Common myeloid progenitor, CD34-positive (primary cell): Measurements from ENCODE around the gene BRD1.

ENCODE experiments used
- CTCF ChIA-PET: fragments of 350-600 bp; sonication (Branson Sonifier 250); formaldehyde crosslinking; loops from one replicate; lab custom pipeline; 2021; ENCODE audit warnings: antibody characterized with exemption; lab: Charles Lee
- POLR2A ChIA-PET: fragments of 350-600 bp; sonication (Branson Sonifier 250); formaldehyde crosslinking; loops from one replicate; lab custom pipeline; 2021; ENCODE audit warnings: antibody characterized with exemption; lab: Charles Lee
- DNase-seq, 3 donors: peaks; one replicate each; pipeline versions ENCODE4 v3.0.0 to v3.0.0-alpha.2; 2013
- H3K27ac ChIP-seq, 2 experiments: 1 replicate in 1 of 2; 2 replicates in 1 of 2; pipeline ENCODE4 v1.7.0; 2013; ENCODE audit warnings: inconsistent platforms in 2 of 2, low read length in 2 of 2, mild to moderate bottlenecking in 2 of 2, low read depth in 1 of 2, moderate library complexity in 1 of 2; ENCODE audit not compliant: severe bottlenecking in 2 of 2, insufficient read depth in 1 of 2, poor library complexity in 1 of 2
- H3K27me3 ChIP-seq, 5 experiments: replicated peaks in 2 of 5; 1 replicate in 3 of 5; 2 replicates in 2 of 5; pipeline versions ENCODE4 v1.6.1 to v1.7.0; 2013; ENCODE audit warnings: low read length in 4 of 5, mild to moderate bottlenecking in 2 of 5, moderate library complexity in 2 of 5, inconsistent platforms in 1 of 5; ENCODE audit not compliant: insufficient read depth in 5 of 5, control insufficient read depth in 4 of 5
- H3K36me3 ChIP-seq, 4 experiments: 1 replicate in 2 of 4; 2 replicates in 2 of 4; pipeline versions ENCODE4 v1.6.1 to v1.7.0; 2013; ENCODE audit warnings: low read length in 3 of 4, control low read depth in 1 of 4, mild to moderate bottlenecking in 1 of 4; ENCODE audit not compliant: control insufficient read depth in 4 of 4, insufficient read depth in 4 of 4
- H3K4me1 ChIP-seq, 4 experiments: 1 replicate in 3 of 4; 2 replicates in 1 of 4; pipeline versions ENCODE4 v1.6.1 to v1.7.1; 2013; ENCODE audit warnings: low read length in 3 of 4, mild to moderate bottlenecking in 3 of 4, control low read depth in 1 of 4, inconsistent platforms in 1 of 4, moderate library complexity in 1 of 4; ENCODE audit not compliant: control insufficient read depth in 4 of 4, insufficient read depth in 4 of 4; ENCODE audit errors: control extremely low read depth in 1 of 4
- H3K4me3 ChIP-seq, 7 experiments: 1 replicate in 4 of 7; 2 replicates in 3 of 7; pipeline versions ENCODE4 v1.5.1 to v1.7.0; 2013; ENCODE audit warnings: mild to moderate bottlenecking in 7 of 7, low read length in 6 of 7, moderate library complexity in 6 of 7, inconsistent platforms in 2 of 7, low read depth in 2 of 7, control low read depth in 1 of 7; ENCODE audit not compliant: insufficient read depth in 4 of 7, control insufficient read depth in 1 of 7; ENCODE audit errors: extremely low read depth in 1 of 7
- H3K9me3 ChIP-seq, 5 experiments: 1 replicate in 4 of 5; 2 replicates in 1 of 5; pipeline versions ENCODE4 v1.6.1 to v1.7.1; 2013; ENCODE audit warnings: low read length in 4 of 5, mild to moderate bottlenecking in 2 of 5, inconsistent platforms in 1 of 5, low read depth in 1 of 5, moderate library complexity in 1 of 5; ENCODE audit not compliant: control insufficient read depth in 4 of 5, insufficient read depth in 2 of 5; ENCODE audit errors: control extremely low read depth in 1 of 5
- WGBS: methylation state at CpG from one replicate; pipeline ENCODE4 v1.1.5; 2013; ENCODE audit not compliant: insufficient coverage; 5-methylcytosine and 5-hydroxymethylcytosine counted together

The BRD1 gene

DNA sequence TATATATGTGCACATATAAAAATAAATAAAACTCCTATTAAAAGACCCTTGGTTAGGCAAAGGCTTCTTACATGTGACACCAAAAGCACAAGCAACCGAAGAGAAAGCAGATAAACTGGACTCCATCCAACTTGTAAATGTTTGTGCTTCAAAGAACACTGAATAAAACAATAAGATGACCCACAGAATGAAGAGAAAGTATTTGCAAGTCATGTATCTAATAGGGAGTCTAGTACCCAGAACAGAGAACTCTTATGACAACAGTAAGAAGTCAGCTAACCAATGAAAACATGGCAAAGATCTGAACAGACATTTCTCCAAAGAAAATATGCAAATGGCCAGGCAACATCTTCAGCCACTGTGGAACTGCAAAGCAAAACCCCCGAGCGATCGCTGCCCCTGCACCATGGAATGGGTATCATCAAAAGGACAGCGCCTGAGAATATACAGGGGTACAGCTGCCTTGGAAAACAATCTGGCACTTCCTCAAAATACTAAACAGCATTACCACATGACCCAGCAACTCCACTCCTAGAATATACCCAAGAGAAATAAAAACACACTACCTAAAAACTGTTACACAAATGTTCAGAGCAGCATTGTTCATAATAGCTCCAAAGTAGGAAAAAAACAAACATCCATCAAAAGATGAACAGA is 17.2 kb downstream of the BRD1 start:
- DNase-seq = peak in 2 of 3 donors; percentile 20 to 65
- CTCF ChIA-PET = interaction anchor here (0.9 to 2.4 kb wide), 2 partner anchors 11 to 15 kb away, joined by 3 to 6 read pairs; no protein-coding TSS in a partner anchor
- POLR2A ChIA-PET = interaction anchor here (0.6 to 1.2 kb wide), 4 partner anchors 38 to 213 kb away, joined by 3 read pairs; partner anchors contain the start of genes ALG12 and CRELD2

DNA sequence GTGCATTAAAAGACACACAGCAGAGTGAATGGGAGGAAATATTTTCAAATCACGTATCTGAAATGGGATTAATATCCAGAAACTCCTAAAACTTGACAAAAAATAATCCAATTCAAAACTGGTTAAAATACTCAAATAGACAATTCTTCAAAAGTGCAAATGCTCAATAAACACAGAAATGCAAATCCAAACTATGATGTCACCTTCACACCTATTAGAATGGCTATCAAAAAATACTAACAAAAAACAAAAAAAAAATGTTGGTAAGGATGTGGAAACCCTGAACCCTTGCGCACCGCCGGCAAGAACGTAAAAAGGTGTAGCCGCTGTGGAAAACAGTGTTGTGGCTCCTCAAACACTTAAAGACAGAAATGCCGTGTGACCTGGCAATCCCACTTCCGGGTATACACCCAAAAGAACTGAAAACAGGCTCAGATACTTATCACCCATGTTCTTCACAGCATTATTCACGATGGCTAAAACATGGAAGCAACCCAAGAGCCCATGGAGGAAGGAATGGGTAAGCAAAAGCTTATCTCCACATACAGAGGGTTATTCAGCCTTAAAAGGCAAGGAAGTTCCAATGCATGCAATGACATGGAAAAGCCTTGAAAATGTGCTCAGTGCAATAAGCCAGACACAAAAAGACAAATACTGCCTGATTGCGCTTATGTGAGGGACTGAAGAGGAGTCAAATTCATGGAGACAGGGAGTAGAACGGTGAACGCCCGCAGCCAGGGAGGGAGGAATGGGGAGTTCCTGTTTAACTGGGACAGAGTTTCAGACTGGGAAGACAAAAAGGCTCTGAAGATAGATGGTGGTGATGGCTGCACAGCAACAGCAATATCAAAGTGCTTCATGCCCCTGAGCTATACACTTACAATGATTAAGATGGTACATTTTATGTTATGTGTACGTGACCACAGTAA is 19.6 kb downstream of the BRD1 start:
- POLR2A ChIA-PET = no interaction called here
- Histone ChIP-seq H3K36me3 (peaks cover 2 to 41% (median 23%) of the 10 kb centered on the region in 4 experiments), H3K4me1 (peaks cover 15 to 61% (median 50%) of the 10 kb centered on the region in 4 experiments), H3K9me3 (no peaks in the 10 kb centered on the region), H3K4me3 (peak overlapping the region in 3 of 7 experiments; percentile 29 to 62 (median 36)), H3K27ac (peak overlapping the region in 1 of 2 experiments; percentile 57), H3K27me3 (no peaks in the 10 kb centered on the region)
- CTCF ChIA-PET = interaction anchor here (0.9 to 1.0 kb wide), 2 partner anchors 11 to 13 kb away, joined by 3 read pairs; no protein-coding TSS in a partner anchor
- peak; percentile 58 to 86 (median 80) for DNase-seq
- whole genome bisulfite sequencing = 15% methylated on average over 11 of the region's 14 CpGs

More for the DNA sequence above, 17.2 kb downstream of the BRD1 start:
- WGBS = 85% methylated on average over 3 of the region's 5 CpGs
- Histone ChIP-seq H3K27me3 (no peaks in the 10 kb centered on the region), H3K27ac (no peak overlapping the region), H3K4me3 (peak overlapping the region in 2 of 7 experiments; percentile 13 to 70), H3K9me3 (no peaks in the 10 kb centered on the region), H3K4me1 (peaks cover 15 to 74% (median 63%) of the 10 kb centered on the region in 4 experiments), H3K36me3 (peaks cover 2 to 38% (median 15%) of the 10 kb centered on the region in 4 experiments)

GRCh38 chr22:49807129-49807528 is 20.5 kb downstream of the BRD1 start:
- ChIA-PET POLR2A (no interaction called here), CTCF (no interaction called here)
- no peaks in the 10 kb centered on the region for H3K9me3 ChIP-seq
- no peak overlapping the region for H3K27ac ChIP-seq
- H3K36me3 ChIP-seq = peaks cover 2 to 44% (median 23%) of the 10 kb centered on the region in 4 experiments
- no peak overlapping the region for H3K4me3 ChIP-seq
- 100% methylated on average over 5 of the region's 8 CpGs for WGBS
- no peak for DNase-seq
- H3K4me1 ChIP-seq = peaks cover 11 to 52% (median 41%) of the 10 kb centered on the region in 4 experiments
- no peaks in the 10 kb centered on the region for H3K27me3 ChIP-seq

GRCh38 chr22:49803737-49804375 is 23.8 kb downstream of the BRD1 start:
- peaks cover 0 to 26% (median 16%) of the 10 kb centered on the region in 4 experiments for H3K4me1 ChIP-seq
- no peak overlapping the region for H3K27ac ChIP-seq
- no peaks in the 10 kb centered on the region for H3K27me3 ChIP-seq
- H3K4me3 ChIP-seq = no peak overlapping the region
- 96% methylated on average over 20 of the region's 28 CpGs for WGBS
- no peaks in the 10 kb centered on the region for H3K9me3 ChIP-seq
- ChIA-PET POLR2A (no interaction called here), CTCF (interaction anchor here (0.6 to 0.9 kb wide), 2 partner anchors 12 to 439 kb away, joined by 3 read pairs; no protein-coding TSS in a partner anchor)
- peaks cover 7 to 70% (median 39%) of the 10 kb centered on the region in 4 experiments for H3K36me3 ChIP-seq
- DNase-seq = no peak

- ChIA-PET POLR2A (no interaction called here), CTCF (interaction anchor here (0.9 kb wide), 1 partner anchor 11 kb away, joined by 3 read pairs; no protein-coding TSS in a partner anchor)
- DNase-seq = no peak
- no peak overlapping the region for H3K4me3 ChIP-seq
- 98% methylated on average over 17 of the region's 18 CpGs for WGBS
- peaks cover 0 to 18% (median 9%) of the 10 kb centered on the region in 4 experiments for H3K4me1 ChIP-seq
- no peaks in the 10 kb centered on the region for H3K27me3 ChIP-seq
- peaks cover 10 to 77% (median 46%) of the 10 kb centered on the region in 4 experiments for H3K36me3 ChIP-seq
- no peak overlapping the region for H3K27ac ChIP-seq
- no peaks in the 10 kb centered on the region for H3K9me3 ChIP-seq
Measured at GRCh38 chr22:49803134-49803533, 24.5 kb downstream of the BRD1 start.

GRCh38 chr22:49801391-49802060 is 26.1 kb downstream of the BRD1 start:
- Histone ChIP-seq H3K27ac (no peak overlapping the region), H3K27me3 (no peaks in the 10 kb centered on the region), H3K9me3 (no peaks in the 10 kb centered on the region), H3K4me3 (no peak overlapping the region), H3K36me3 (peaks cover 9 to 84% (median 61%) of the 10 kb centered on the region in 4 experiments), H3K4me1 (peaks cover 0 to 11% (median 2%) of the 10 kb centered on the region in 4 experiments)
- CTCF ChIA-PET = interaction anchor here (1.5 to 1.6 kb wide), 2 partner anchors 9 to 58 kb away, joined by 3 to 6 read pairs; no protein-coding TSS in a partner anchor
- POLR2A ChIA-PET = interaction anchor here (0.6 kb wide), 1 partner anchor 772 kb away, joined by 3 read pairs; no protein-coding TSS in a partner anchor
- no peak for DNase-seq
- 94% methylated on average over 15 of the region's 18 CpGs for WGBS
